T follicular helper cell (primary cell): ENCODE data around the gene FAM219A.
"Not testable (repeated sequence)": the region's sequence is repeated elsewhere in the genome, so short reads cannot be mapped to it uniquely, and the experiment has no call there.

ENCODE experiments used
- DNase-seq: peaks from one replicate; pipeline ENCODE4 v3.0.0-alpha.2; 2020; ENCODE audit warnings: low read depth

The FAM219A gene

DNA sequence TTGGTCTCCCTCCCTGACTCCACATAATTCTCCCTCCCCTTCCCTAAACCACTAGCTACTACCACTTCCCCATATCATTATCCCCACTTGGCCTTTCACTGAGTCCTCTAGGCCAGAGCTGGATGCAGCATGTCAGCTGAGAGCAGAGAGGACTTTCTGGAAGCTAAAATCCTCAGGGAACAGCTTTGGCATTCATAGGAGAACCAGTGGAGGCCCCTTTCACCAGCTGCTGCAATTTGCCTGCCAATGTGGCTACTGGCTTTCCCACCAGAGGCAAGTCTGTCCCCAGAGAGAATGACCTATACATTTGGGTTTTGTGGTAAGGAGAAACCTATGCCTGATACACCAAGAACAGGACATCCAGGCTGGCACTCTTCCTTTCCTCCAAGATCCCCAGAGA lies 14.4 kb downstream of the FAM219A start:
- no peak for DNase-seq

DNA sequence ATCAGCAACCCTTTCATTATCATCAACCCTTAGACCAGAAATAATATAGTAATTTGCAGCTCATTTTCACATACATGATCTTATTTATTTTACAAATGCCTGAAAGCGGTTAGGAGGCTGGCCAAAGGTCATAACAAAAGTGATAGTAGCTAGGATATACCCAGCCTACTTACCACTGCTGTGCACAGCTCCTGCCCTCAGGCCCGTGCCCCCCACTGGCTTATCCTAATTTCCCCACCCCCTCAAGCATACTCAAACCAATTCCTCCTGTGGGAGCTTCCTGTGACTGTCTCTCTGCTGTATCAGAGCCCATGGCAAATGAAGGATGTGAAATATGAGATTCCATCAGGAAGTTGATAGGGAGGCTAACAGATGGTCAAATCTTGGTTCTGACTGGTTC lies 14.8 kb downstream of the FAM219A start:
- DNase-seq: no peak

DNA sequence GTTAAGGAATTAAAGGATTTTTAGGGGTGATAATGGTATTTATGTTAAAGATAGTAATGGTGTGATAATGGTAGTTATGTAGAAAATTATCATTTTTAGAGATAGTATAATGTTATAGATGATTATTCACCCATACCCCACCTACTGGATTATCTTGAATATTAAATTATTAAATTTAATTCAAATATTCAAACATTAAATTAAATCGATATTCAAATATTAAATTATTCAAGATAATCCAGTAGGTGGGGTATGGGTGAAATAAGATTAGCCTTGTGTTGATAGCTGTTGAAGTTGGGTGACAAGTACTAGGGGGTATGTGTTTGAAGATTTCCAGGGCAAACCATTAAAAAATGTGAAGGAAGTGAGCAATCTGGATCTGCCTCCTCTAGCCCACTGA lies 15.6 kb downstream of the FAM219A start:
- no peak for DNase-seq

DNA sequence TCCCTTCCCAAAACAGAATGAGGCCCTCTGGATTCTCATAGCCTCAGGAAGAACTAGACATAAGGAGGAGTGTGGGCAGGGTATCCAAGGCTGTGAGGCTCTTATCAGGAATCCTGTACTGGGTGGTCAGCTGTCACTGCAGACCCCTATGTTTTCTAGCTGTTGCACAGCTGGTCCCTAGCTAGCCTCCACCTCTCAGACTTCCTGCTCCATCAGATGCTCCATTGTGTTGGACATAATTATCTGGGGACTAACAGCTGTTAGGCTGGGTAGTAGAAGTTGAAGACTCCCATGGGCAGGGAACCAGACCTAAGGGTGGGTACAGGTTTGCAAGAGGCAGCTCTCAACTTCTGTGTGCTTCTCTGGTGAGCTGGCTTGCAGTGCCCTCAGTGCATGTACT lies 18.4 kb downstream of the FAM219A start:
- no peak for DNase-seq

DNA sequence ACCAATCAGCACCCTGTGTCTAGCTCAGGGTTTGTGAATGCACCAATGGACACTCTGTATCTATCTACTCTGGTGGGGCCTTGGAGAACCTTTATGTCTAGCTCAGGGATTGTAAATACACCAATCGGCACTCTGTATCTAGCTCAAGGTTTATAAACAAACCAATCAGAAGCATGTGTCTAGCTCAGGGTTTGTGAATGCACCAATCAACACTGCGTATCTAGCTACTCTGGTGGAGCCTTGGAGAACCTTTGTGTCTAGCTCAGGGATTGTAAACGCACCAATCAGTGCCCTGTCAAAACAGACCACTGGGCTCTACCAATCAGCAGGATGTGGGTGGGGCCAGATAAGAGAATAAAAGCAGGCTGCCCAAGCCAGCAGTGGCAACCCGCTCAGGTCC lies 19.9 kb downstream of the FAM219A start:
- not testable (repeated sequence) for DNase-seq

DNA sequence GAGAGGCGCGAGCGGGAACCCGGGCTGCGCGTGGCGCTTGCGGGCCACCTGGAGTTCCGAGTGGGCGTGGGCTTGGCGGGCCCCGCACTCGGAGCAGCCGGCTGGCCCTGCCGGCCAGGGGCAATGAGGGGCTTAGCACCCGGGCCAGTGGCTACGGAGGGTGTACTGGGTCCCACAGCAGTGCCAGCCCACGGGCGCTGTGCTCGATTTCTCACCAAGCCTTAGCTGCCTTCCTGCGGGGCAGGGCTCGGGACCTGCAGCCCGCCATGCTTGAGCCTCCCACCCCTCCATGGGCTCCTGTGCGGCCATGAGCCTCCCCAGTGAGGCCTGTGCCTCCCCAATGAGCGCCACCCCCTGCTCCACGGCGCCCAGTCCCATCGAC lies 20.5 kb downstream of the FAM219A start:
- not testable (repeated sequence) for DNase-seq

DNA sequence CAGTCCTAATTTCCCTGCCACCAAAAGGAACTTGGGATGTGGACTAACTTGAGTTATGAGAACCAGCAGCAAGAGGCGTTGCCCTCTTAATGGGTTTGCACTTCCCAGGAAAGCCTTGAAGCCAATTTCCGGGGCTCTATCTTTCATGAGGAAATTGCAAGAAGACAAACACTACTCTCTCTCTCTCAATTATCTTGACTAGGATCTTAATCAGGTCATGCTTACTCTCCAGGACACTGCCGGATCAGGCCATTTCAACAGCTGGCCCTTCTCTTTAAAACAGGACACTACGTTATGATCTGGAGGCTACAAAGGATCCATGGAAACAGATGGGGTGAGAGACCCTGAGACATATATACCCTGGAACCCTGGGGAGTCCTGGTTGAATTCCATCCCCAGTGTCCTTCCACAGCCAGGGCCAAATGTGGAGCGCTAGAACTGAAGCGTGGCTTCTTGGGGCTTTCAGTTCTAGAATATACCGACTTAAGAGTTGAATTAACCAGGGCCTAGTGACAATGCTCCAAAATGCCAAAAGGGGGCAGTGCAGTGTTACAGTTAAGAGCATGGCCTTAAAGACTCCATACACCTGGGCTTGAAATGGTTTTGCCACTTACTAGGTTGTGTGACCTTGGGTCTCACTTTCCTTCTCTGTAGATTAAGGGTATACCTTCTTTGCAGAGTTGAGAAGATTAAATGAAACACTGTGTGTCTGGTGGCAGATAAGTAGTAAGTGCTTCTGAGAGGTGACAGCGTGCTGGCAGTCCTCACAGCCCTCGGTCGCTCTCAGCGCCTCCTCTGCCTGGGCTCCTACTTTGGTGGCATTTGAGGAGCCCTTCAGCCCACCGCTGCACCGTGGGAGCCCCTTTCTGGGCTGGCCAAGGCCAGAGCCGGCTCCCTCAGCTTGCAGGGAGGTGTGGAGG lies 21.1 kb downstream of the FAM219A start:
- DNase-seq: peak; percentile 43

DNA sequence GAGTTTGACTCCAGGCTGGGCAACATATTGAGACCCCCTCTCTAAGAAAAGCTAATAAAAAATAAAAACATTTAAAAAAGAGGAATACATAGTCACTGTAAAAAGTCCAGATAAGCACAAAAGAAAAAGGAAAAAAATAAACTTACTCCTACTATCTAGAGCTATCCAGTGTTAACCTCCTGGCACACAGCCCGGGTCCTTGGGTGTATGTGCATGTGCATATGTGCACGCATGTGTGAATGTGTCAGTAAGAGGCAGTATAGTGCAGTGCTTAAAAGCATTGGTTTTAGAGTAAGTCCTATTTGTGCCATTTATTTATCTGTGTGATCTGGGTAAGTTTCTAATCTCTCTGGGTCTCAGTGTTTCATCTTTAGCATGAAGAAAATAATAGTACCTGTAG lies 26.7 kb downstream of the FAM219A start:
- no peak for DNase-seq

DNA sequence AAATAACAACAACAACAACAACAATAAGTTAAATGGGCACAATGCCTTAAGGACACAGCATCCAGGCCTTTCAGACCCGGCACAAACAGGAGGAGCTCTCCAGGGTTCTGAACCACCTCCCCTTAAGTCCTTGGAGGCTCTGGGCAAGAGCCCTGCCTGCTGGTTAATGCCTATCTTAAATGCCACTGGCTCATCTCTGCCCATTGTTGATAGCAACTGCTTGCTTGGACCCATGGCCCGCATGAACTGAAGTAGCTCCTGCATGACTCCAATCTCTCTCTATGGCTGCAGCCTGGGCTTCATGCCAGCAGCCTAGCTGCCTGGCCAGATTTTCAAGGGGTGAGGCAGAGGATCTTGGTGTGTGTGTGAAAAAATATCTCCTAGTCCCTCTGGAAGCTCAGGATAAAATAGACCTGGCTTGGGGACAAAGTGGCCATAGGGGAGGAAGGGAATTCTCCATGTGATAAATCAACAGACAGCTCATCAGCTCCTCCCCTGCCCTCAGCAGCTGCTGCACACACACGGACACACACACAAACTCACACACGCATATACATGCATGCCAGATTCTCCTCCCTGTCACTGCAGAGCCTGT lies 27.4 kb downstream of the FAM219A start:
- DNase-seq: no peak

DNA sequence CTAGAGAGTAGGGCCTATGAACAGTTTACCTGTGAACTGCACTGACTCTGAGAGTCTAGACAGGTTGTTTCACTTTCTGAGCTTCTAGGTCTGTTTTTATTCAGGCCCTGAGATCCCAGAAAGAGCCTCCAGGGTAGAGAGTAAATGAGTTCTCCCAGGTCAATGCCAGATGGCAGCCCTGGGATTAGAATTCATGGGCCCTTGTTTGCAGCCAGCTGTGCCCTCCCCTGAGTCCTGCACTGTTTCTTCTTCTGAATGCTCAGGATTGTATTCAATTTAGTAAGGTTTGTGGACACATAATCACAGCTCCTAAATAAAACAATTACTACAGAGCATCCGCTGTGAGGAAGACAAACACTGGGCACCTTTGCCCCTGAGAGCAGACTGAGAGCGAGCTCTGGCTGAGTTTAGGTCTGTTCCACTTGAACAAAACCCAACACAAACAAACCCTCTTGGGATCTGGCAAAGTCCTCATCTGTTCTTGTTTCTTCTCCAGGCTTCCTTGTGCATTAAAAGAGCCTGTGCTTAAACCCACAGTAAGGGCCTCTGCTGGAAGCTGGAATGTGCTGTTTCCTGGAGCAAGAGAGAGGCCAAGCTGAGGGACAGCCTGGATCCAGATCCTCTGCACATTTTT lies 29.9 kb downstream of the FAM219A start:
- no peak for DNase-seq

DNA sequence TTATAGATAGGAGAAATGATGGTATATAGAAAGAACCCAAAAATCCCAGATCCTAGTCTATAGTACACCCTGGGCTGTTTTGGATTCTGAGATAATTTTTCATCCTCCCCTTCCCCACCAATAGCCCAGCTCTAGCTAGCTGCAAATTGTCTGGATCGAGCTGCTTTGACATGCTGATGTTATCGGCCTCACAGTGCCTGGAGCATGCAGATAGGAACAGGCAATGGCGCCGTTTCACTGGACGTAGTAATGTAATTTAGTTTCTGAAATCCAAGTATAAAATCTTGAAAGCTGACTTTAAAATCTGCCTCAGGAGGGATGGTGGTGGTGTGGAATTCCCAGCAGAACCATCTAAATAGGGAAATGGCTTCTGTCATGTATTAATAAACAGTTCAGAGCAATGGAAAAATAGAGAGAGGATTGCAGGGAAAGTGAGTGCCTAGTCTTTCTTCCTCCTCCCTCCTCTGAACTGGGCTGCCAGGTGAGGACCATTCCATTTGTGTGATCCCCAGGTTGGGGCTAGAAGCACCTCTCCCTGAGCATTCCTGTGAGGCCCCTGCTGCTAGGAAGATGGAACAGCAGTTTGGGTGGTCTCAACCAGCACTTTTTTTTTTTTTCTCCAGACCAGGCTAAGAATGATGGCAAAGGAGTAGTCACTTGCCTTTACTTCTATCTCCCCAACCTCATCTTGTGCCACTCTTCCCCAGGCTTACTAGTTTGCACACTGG lies 31.9 kb downstream of the FAM219A start:
- no peak for DNase-seq

DNA sequence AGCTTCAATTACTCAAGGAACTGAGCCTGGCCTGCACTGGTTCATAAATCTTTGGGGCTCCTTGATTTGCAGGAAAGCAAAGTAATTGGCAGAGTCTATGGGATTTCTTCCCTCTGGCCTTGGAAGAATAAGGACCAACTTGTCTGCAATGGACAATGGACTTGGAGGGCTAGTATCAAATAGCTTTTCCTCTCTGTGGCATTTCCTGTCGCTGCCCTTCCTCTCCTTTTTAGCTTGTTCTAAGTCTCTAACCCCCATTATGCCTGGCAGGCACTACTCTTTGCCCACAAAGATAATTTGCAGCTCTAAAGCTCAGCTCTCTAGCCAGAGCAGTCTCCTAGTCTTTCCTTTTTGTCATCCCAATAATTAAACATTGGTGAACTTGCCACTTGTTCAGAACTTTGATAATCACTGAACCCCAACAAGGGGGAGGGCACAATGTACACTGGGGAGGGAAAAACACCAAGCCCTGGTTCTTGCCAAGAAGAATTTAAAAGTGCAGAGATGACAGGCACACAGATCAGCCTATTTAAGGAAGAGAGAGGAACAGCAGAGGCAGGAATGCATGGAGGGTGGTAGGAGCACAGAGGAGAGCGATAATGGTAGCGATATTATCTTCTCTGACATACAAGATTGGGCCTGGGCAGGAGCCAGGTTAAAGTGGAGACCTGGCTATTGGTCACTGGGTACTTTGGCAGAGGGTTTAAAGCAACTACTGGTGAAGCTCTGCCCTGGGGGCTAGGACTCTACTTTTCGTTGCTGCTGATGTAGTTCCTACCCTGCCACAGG lies 38.5 kb downstream of the FAM219A start:
- DNase-seq: no peak

DNA sequence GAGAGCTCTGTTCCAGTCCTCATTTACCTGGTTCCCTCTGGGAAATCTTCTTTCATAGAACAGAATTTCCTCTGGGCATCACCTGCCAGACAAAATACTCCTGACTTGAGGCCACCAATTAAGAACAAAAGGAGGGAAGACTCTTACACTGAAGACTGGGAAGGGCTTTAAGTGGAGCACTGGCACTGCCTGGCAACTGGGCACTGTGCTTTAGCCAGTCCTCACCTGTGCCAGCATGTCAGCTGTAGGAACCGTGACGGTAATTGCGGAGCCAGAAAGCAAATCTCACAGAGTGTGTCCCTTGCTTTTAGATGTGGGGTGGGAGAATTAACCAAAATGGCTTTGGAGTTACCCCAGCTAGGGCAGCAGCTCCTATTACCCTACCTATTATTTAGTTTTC lies 40.6 kb downstream of the FAM219A start:
- DNase-seq: no peak

DNA sequence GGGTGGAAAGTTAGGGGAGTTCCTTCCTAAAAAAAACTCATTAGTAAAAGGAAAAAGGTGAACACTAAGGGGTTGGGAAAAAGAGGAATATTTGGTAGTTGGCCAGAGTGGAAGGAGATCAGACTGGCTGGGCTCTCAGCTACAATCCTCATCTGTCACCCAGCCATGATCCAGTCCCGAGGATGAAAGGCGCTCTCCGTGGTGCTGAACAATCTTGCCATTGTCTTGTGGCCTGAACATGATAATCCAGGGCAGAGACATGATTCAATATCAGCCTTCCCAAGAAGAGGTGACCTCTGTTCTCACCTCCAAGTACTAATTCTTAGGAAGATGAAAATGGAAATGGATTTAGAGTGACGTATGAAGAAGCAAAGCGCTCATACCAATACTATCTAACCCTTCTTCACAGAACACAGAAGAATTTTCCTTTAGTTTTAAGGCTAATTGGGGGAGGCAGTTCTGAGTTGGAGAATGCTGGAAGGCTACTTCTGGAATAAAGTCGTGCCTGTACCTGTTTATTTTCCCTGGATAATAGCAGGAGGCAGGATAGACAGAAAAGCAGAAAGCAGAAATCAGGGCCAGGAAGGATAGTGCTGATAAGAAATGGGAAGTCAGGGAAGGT lies 45.0 kb downstream of the FAM219A start:
- DNase-seq: no peak

DNA sequence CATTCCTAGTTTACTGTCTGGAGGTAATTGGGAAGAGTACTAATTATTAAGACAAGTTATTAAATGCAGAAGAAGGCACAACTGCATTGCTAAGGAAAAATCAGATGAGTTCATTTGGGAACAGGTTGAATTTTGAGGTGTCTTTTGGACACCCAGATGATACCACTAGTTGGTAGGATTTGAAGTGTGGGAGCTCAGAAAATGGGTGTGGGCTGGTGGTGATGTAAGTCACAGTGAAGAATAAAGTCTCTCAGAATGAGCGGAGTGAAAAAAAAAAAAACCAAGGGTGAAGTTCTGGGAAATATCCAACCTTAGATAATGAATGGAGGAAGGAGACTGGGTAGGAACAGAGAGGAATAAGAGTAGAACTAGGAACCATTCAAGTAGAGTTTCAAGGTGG lies 46.0 kb downstream of the FAM219A start:
- no peak for DNase-seq

DNA sequence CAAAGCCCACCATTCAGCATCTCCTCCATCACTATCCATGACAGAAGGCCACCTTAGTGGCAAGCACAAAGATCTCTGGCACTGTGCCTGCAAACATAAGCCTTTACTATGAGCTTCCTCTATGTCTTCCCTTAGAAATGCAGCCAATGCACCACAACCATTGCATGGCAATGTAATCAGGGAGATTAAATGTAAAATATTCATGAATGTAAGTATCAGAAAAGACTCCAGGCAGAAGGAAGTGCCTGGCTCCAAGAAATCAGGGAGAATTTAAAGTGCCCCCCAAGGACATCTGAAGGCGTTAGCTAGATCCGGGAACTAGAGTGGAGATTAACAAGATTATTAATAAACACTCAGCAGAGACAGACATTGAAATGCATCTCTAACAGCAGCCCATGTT lies 49.2 kb downstream of the FAM219A start:
- no peak for DNase-seq

DNA sequence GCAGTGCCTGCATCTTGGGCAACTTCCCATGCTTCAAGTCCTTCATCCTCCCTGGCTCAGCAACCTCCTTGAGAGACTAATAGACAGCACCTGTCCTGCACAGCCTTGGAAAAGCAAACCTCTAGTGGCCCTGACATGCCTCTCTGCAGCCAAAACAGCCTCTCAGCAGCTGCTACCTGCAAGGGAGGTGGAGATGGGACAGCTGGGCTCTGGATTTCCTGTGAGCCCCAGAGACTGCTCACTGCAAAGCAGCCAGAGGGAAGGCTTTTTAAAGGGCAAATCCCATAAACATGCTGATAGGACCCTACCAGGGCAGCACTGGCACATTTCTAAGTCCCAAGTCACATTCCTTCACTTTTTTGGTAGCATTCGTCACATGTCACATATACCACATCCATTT lies 50.2 kb downstream of the FAM219A start:
- no peak for DNase-seq

DNA sequence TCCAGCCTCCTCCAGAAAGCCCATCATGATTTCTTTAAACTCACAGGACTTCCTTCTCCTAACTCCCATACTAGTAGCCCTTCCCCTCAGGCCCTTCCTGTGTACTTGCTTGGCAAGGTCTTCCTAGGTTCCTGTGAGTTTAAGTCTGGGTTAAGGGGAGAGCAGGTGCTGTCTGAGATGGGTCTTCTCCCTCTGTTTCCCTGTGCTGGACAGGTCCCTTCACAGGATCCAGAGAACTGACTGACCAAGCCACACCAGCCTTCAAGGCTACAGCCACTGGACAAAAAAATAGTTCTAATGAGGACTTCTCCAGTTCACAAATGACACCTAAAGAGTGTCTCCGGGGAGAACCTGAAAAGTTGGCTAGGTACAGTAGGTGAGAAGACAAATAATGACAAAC lies 52.2 kb downstream of the FAM219A start:
- no peak for DNase-seq

DNA sequence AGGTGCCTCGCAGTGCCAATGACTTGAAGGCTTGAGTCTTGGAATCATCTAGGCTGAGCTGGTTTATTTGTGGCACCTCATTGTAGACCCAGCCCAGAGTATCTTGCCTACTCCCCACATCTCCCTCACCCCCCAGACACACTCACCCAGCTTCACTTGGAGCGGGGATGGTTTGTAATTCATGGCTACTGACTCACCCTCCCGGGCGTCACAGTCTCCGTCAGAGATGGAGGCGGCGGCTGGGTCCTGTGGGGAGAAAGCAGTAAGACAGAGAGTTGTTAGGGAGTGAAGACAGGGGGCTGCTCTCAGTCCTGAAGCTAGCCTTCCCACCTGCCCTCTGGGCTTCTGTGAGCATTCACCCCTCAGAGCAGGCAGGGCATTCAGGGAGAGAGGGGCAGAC lies 52.7 kb downstream of the FAM219A start:
- DNase-seq: no peak

DNA sequence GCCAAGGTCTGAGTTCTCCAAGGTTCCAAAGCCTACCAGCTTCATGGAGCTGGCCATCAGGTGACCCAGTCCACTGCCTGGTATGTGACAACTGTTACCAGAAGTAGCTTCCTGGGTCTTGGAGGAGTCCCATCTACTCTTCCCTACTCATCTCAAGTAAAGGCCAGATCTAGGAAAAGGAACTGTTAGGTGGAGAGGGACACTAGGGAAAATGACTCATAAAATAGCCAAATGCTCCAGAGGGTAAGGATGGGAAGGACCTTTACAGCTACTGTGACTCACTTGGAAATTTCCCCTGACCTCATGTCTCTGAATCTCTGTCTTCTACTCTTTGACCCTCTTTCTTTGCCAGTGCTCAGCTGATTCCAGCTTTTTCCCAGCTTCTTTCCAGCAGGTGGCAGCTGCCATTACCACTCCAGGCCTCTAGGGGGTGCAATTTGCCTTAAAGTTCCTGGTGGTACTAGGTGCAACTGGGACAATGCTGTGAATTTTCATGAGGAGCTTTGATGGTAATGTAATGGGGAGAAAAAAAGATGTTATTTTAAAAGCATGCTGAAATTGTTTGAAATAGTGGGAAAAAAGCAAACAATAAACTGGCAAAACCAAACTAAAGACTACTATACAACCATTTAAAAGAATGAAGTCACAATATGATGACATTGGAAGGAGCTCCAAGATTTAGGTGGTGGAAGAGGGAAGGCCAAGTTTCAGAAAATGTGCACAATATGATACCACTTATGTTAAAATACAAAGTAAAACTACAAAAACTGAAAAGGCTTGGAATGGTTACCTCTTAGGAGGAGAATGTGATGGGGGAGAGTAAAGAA lies 54.6 kb downstream of the FAM219A start:
- DNase-seq: peak; percentile 48
